Lung microvascular endothelial cell (primary cell): ENCODE data around the gene GIGYF2. TPM values are rescaled to one million over a fixed set of nuclear protein-coding genes. Genes with fewer than 3 reads are reported as not detected.
"Not testable (repeated sequence)": the region's sequence is repeated elsewhere in the genome, so short reads cannot be mapped to it uniquely, and the experiment has no call there.

ENCODE experiments used
- DNase-seq, 2 donors: peaks; one replicate each; pipeline versions ENCODE4 v3.0.0 to v3.0.0-alpha.2; 2010; ENCODE audit warnings: low read depth in 2 of 2
- total RNA-seq: library from RNA; depleted of rRNA; stranded (reverse); fragments of >200 nt; gene quantifications from 2 replicates; pipeline ENCODE4 v1.2.1, GENCODE V29; 2014

The GIGYF2 gene
- total RNA-seq, 1 donor from 2014 or later: 48.0 TPM

DNA sequence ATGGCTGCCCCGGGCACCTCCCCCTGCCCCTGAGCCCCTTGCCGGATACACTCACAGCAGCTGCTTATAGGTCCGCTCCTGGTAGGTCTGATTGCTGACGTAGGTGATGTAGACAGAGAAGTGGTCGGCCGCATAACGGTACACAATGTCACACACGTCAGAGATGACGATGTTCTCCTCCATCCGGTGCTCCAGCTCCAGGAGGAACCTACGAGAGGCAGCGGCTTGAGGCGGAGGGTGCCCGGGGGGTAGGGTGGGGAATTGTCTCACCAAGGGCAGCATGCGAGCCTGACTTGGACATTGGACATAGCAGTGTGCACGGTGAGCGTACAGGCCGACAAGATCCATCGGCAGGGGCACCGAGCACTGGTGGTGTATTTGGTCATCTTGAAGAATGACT lies 195.7 kb downstream of the GIGYF2 start:
- no peak for DNase-seq

DNA sequence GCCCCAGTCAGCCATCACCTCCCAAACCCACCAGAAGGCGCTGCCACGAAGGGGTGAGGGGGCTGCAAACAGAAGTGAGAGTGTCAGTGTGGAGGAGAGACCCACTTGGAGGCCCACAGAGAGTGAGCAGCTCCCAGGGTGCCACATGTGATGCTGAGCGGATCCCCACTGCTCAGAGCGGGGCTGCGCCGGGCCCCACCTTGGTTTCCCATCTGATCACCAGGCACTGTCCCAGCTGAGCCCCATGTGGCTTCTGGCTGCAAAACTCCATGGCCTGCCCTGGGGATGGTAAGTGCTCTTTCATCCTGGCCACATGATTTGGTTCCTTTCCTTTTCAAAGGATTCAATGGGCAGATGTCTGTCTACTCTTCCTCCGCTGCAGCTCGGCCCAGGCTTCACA lies 196.7 kb downstream of the GIGYF2 start:
- DNase-seq: no peak

DNA sequence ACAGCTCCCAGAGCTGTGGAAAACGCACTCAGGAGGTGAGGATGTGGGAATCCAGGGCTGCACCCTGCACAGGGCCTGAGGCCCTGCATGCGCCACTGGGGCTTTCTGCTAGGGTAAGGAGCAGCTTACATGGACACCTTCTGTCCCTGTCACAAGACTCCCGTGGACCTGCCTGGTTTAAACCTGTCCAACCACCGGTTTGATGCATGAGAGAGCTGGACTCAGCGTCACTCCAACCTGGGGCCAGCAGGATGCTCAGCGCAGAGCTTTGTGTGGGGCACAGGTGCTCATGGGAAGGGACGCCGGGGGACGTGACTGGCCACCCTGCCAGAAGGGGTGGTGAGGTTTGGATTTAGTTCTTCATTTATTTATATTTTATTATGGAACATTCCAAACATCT lies 197.1 kb downstream of the GIGYF2 start:
- no peak for DNase-seq

DNA sequence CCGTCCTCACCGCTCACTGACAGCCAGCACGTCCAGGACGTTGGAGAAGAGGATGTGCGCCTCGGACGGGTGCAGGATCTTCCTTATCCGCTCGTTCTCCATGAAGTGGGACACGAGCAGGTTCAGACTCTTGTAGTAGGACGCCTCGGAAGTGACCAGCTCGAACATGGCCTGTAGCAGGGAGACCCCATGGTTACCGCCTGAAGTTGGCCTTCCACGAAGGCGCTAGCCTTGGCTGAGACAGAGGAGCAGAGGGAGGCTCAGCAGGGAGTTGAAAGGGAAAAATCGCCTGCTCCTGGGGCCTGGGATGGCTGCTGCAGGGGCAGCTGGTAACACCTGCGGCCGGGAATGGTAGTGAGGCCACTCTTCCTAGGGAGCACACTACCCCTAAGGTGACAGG lies 197.6 kb downstream of the GIGYF2 start:
- DNase-seq: no peak

DNA sequence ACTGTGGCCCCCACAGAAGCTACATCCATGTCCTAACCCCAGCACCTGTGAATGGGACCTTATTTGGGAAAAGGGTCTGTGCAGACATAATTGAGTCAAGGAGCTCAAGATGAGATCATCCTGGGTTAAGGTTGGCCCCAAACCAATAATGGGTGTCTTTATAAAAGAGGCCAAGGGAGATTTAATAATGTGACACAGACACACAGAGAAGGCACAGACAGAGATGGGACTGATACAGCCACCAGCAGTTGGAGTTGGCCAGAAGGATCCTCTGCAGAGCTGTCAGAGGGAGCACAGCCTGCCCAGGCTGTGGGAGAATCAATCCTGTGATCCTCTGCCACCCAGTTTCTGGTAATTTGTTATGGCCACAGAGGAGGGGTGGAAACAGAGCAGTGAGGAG lies 199.0 kb downstream of the GIGYF2 start:
- DNase-seq: no peak

DNA sequence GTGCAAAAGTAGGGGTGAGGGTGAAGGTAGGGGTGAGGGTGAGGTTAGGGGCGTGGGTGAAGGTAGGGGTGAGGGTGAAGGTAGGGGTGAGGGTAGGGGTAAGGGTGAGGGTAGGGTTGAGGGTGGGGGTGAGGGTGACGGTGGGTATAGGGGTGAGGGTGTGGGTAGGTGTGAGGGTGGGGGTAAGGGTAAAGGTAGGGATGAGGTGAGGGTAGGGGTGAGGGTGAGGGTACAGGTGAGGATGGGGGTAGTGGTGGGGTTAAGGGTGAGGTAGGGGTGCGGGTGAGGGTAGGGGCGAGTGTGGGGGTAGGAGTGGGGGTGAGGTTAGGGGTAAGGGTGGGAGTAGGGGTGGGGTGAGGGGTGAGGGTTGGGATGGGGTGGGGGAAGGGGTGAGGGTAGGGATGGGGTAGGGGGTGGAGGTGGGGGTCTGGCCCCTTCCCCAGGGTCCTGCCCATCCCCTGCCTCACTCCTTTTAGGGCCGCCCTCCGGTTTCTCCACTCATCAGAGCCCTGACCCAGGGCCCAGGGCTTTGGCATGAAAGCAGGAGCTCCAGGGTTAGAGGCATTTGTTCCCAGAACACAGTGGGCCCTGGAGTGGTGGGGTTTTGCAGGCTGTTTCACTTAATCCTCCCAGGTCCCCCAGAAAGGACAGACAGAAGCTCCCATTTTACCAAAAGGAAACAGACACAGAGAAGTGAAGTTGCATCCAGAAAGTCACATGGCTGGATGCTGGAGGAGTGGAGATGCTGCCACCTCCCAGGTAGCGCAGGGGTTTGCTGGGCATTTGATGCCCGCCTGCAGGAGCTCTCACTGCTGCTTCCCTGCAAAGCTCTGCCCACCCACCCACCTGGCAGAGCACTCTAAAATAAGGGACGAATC lies 199.8 kb downstream of the GIGYF2 start:
- no peak for DNase-seq

DNA sequence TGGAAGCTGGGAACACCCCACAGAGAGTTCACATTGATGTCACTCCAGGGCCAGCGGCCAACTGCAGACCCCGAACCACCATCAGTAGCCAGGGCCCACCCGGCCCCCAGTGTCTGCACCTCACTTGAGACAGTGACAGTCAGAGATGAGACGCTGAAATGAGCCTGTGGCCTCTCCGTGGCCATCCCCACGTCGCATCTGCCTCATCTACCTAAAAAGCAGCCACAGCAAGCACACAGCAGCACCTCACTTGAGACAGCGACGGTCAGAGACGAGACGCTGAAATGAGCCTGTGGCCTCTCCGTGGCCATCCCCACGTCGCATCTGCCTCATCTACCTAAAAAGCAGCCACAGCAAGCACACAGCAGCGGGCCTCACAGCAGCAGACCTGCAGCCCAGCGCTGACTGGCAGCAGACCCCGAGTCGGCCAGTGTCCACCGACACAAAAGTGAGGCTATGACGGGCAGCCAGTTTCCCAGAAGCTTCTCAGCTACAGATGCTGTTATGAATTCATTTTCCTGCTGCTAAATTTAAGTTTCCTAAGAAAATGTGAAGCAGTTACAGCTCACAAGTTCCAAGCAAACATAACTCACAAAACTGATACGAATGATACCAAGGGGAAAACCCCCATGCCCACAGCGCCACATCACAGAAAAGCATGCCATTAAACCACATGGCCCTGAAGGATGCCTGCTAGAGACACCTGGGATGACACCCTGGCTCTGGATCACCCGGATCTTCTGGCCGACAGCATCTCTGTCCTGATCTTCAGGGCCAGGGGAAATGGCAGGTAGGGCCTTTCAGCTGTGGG lies 200.7 kb downstream of the GIGYF2 start:
- DNase-seq: no peak

DNA sequence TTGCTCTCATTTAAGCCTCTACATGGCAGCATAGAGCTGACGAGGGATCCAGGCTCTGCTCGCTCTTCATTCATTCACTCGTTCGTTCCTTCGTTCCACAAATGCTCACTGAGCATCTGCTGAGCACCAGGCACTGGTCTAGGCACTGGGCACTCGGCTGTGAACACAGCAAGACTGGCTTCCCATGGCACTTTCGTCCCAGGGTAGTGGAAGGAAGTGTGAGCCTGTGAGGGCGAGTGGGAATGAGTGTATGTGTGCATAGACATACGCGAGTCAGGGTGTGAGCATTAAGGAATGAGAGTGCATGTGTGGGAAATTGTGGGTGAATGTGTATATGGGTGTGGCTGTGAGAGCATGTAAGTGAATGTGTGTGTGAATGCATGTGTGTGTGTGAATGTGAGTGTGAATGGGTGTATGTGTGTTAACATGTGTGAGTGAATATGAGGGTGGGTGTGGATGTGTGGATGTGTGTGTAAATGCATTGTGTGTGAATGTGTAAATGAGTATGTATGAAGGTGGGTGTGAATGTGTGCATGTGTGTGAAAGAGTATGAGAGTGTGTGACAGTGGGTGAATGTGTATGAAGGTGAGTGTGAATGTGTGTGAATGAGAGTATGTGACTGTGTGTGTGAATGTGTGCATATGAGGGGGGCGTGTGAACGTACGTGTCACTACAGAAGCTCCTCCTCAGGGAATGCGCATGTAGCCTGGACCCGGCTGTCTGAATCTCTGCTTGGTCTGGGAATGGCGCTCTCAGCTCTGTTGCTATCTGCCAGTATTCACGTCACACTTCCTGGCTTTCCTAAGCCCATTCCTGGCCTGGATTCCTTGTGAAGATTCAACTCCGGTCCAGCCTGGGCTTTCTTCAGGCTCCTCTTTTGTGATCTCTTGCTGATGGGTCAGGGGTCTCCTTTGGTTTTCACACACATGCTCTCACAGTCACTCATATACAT lies 201.7 kb downstream of the GIGYF2 start:
- peak; percentile 76 to 88 for DNase-seq

DNA sequence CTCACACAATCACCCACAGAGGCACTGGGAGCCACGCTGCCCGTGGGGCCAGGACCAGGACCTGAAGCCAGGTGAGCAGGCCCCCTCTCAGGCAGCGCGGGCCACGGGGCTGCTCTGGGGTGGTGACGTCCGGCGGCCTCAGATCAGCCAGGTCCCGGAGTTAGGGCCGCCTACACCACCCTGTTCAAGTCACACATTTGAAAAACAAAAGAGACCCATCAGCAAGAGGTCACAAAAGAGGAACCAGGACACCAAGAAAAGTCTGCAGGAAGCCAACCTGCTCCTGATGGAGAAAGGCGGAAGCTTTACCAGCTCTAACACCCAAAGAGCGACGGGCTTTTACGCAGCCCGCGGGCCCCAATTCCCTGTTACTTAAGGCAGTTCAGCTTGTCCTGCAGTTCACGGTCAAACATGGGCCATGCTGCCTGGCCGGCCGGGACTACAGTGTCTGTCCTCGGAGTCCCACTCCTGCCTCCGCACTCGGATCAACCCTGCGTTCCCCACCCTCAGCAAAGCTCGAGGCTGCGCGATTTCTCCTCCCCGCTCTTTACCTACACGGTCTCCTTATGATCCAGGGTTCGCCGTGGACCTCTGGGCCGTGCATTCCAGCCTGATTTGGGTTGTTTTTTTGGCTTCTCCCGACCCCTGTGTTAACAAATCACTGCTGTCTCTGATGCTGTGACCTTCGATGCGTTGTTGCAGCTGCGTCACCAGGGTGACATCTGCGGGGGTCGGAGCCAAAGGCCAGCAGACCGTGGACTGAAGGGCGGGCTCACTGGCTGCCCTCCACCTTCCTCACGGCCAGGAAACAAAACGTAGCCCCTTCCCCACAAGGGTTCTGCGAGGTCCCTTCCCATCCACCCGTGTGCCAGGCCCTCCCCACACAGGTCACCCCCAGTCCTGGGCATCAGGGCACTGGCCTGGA lies 203.9 kb downstream of the GIGYF2 start:
- DNase-seq: no peak

DNA sequence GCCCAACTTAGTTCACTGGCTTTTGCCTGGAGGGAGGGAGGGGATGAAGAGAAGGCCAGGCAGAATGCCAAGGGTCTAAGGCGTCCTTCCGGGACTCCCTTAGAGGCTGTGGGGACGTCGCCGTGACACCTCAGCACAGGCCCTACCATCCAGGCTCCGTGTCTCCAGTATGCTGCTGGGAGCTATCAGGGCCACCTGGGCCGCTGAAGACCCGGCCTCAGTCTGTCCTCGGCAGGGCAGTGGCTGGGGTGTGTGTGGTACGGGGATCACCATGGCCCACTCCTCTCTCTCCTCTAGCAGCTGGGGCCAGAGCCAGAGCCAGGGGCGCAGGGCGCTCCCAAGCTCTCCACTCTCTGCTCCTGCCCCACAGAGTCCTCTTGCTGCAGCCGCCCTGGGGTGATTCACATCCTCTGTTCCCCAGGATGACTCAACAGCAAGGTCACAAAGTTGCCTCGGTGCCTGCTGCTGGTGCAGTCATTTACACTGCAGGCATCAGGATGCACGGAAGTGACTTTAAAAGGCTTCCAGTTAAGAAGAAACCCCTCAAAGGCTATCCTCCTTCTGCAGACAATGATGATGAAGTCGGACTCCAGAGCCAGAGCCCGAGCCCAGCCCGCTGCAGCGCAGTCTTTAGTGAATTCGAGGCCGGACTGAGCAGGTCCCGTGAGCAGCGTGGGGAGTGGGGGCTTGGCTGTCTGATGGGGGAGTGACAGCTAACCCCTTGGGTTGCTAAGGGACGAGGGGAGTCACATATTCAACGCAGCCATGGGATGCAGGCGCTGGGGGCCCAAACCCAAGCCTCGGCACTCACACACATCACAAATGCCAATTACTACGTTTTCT lies 204.8 kb downstream of the GIGYF2 start:
- peak; percentile 86 to 96 for DNase-seq

DNA sequence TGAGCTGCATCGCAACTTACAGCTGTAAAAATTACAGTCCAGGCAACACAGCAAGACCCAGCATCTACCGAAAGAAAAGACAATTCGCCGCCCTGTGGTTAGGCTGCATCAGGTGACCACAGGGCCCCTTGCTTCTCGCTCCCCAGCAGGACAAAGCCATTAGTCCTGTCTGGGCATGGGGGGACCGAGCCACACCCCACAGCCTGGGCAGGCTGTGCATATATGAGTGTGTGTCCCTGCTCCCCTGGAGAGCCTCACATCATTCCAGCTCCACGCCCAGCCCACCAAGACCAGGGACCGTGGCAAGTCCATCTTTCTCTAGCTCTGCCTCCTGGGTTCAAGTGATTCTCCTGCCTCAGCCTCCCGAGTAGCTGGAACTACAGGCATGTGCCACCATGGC lies 206.9 kb downstream of the GIGYF2 start:
- no peak for DNase-seq

DNA sequence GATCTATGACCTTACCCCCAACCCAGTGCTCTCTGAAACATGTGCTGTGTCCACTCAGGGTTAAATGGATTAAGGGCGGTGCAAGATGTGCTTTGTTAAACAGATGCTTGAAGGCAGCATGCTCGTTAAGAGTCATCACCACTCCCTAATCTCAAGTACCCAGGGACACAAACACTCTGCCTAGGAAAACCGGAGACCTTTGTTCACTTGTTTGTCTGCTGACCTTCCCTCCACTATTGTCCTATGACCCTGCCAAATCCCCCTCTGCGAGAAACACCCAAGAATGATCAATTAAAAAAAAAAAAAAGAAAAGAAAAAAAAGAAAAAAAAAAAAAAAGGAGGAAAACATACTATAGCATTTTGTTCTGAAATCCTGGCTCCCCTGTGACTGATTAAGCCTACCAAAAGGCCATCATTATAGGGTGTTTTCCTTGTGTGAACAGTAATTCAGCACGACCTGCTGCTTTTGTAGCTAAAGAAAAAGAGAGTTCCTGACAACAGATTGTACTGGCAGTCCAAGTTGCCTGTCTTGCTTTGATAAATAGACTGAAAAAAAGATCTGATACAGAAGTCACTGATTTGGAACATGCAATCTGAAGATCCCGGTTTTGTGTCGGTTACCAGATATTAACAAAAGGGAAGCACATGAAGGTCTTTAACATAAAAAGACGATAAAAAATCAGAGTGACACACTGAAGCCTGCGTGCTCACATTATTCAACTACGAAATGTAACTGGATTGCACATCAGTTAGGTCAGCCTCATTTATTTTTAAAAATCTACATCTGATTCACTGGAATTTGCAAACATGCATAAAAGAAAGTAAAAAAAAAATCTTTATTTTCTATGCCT lies 210.0 kb downstream of the GIGYF2 start:
- DNase-seq: not testable (repeated sequence)

DNA sequence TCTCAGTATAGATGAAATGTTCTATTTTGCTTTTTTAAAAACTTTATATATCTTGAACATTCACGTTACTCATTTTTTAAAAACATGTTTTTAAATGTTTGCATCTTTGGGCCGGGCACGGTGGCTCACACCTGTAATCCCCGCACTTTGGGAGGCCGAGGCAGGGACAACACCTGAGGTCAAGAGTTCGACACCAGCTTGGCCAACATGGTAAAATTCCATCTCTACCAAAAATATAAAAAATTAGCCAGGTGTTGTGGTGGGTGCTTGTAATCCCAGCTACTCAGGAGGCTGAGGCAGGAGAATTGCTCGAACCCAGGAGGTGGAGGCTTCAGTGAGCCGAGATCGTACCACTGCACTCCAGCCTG lies 210.6 kb downstream of the GIGYF2 start:
- not testable (repeated sequence) for DNase-seq

DNA sequence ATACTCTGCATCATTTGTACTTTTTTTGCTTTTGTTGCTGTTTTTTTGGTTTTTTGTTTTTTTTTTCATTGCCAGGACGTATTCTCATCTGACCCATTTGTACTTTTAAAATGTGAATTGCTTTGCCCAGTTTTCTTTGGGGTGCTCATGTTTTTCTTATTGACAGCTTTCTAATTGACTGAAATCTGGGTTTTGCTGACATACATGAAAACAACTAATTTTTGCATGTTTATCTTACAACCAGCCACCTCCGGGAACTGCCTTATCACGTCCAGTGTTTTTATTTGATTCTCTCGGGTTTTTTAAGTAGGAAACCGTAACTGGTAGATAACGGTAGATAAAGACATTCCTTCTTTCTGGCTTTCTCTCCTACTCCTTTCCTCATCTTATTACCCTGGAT lies 211.6 kb downstream of the GIGYF2 start:
- DNase-seq: no peak
